Measurements from ENCODE around the gene EXOG. TPM values are rescaled to one million over a fixed set of nuclear protein-coding genes. Genes with fewer than 3 reads are reported as not detected.

The EXOG gene
- total RNA-seq, 1 experiment from 2014 or later: 12.5 TPM

- ATAC-seq (no peak), DNase-seq (ENCODE audit: low read depth, low spot score) (no peak)
- TF ChIP-seq CTCF (IDR thresholded peaks at IDR 0.05): no peak
- no peak for TF ChIP-seq REST (IDR thresholded peaks at IDR 0.05; ENCODE audit: insufficient read depth in 1 of 2, low read depth in 2 of 2, low read length in 1 of 2)
- TF ChIP-seq SIN3A (IDR thresholded peaks at IDR 0.05; ENCODE audit: borderline replicate concordance, insufficient read depth, low read depth, low read length): no peak
- TF ChIP-seq POLR2AphosphoS5 (IDR thresholded peaks at IDR 0.05; ENCODE audit: low read depth, low read length): no peak
- no peak for TF ChIP-seq TCF7L2 (IDR thresholded peaks at IDR 0.05; ENCODE audit: low read depth, low read length)
- Histone ChIP-seq H3K27me3 (ENCODE audit: control insufficient read depth, insufficient read depth, low read length) (no peaks in the 10 kb centered on the region), H3K4me3 (ENCODE audit: low read depth in 2 of 2, low read length in 2 of 2) (no peak overlapping the region), H3K36me3 (ENCODE audit: control insufficient read depth, insufficient read depth, low read length) (no peaks in the 10 kb centered on the region), H3K27ac (ENCODE audit: low read length) (no peak overlapping the region), H3K4me1 (ENCODE audit: control insufficient read depth, insufficient read depth, low read length) (no peaks in the 10 kb centered on the region), H3K9me3 (ENCODE audit: control insufficient read depth, insufficient read depth, low read depth, low read length) (peaks cover 7% of the 10 kb centered on the region; the same call in 1 of the 2 replicates)
- CTCF ChIA-PET: no interaction called here
- no TSS peak for BruUV-seq (replicated peaks)
- in situ Hi-C loops (cut with HindIII; ENCODE audit: low pct_unique_long_range_greater_than_20kb, low sequenced_read_pairs): no loop called here
- intact Hi-C loops (cut with micrococcal nuclease; ENCODE audit: unreplicated experiment): no loop called here
- POLR2A ChIA-PET: no interaction called here
Observed at GRCh38 chr3:38472342-38472741, 23.8 kb upstream of the EXOG start.

- POLR2A ChIA-PET: no interaction called here
- Histone ChIP-seq H3K27me3 (ENCODE audit: control insufficient read depth, insufficient read depth, low read length) (no peaks in the 10 kb centered on the region), H3K27ac (ENCODE audit: low read length) (no peak overlapping the region), H3K36me3 (ENCODE audit: control insufficient read depth, insufficient read depth, low read length) (no peaks in the 10 kb centered on the region), H3K4me3 (ENCODE audit: low read depth in 2 of 2, low read length in 2 of 2) (no peak overlapping the region), H3K4me1 (ENCODE audit: control insufficient read depth, insufficient read depth, low read length) (no peaks in the 10 kb centered on the region), H3K9me3 (ENCODE audit: control insufficient read depth, insufficient read depth, low read depth, low read length) (peaks cover 7% of the 10 kb centered on the region; the same call in 1 of the 2 replicates)
- in situ Hi-C loops (cut with HindIII; ENCODE audit: low pct_unique_long_range_greater_than_20kb, low sequenced_read_pairs) (no loop called here), intact Hi-C loops (cut with micrococcal nuclease; ENCODE audit: unreplicated experiment) (no loop called here)
- DNase-seq (ENCODE audit: low read depth, low spot score) (no peak), ATAC-seq (no peak)
- TF ChIP-seq POLR2AphosphoS5 (IDR thresholded peaks at IDR 0.05; ENCODE audit: low read depth, low read length): no peak
- TF ChIP-seq TCF7L2 (IDR thresholded peaks at IDR 0.05; ENCODE audit: low read depth, low read length): no peak
- TF ChIP-seq REST (IDR thresholded peaks at IDR 0.05; ENCODE audit: insufficient read depth in 1 of 2, low read depth in 2 of 2, low read length in 1 of 2): no peak
- no peak for TF ChIP-seq CTCF (IDR thresholded peaks at IDR 0.05)
- TF ChIP-seq SIN3A (IDR thresholded peaks at IDR 0.05; ENCODE audit: borderline replicate concordance, insufficient read depth, low read depth, low read length): no peak
- CTCF ChIA-PET: no interaction called here
- no TSS peak for BruUV-seq (replicated peaks)
Observed at GRCh38 chr3:38473229-38473628, 22.9 kb upstream of the EXOG start.
